Stimulated activated CD8-positive, alpha-beta memory T cell treated with anti-CD3 and anti-CD28 coated beads, Interleukin-2, amount 100 ng/mL, for 1 hour (primary cell): ENCODE measurements around the gene ZFP3.
"Not testable (repeated sequence)": the region's sequence is repeated elsewhere in the genome, so short reads cannot be mapped to it uniquely, and the experiment has no call there.

Experiments used
- DNase-seq, 2 donors: peaks; one replicate each; pipeline ENCODE4 v3.0.0-alpha.2; 2020; ENCODE audit warnings: low read depth in 2 of 2

The ZFP3 gene

DNA sequence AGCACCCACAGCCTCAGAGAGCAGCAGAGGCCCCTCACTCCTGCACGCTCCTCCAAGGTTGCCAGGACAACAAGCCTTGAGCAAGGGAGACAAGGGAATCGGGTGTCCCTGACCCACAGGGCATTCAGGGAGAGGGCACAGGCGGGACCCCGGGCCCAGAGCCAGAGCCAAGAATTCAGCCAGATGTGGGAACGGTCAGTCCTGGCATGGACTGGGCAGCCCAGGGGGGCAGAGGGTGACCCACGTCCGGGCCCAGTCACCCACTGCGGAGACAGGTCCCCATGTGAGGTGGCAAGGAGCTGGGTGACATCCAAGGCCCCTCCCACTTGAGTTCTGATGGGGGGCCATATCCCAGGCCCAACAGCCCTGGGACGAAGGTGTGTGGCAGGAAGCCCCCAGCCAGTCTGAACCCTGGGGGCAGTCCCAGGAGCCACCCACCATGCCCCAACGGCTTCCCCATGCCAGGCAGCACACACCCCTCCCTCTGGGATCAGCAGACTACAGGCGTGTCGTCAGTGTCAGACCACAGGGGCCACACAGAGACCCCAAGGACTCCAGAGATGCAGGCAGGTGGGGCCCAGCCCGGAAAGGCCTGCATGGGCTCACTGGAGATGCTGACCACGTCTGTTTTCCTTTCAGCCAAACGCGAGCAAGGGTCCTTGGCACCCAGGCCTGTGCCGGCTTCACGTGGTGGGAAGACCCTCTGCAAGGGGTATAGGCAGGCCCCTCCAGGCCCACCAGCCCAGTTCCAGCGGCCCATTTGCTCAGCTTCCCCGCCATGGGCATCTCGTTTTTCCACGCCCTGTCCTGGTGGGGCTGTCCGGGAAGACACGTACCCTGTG, 60.6 kb downstream of the ZFP3 start:
- DNase-seq, result no peak

DNA sequence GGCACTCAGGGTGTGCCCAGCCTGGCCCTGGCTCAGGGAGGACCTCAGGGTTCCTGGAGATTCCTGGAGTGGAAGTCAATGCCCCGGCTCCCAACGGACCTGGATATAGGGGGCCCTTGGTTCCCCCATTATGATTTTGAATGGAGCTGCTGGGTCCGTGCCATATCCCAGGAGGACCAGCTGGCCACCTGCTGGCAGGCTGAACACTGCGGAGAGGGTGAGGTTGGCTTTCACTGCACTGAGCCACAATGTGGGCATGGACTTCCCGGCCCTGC, 61.1 kb downstream of the ZFP3 start:
- DNase-seq, result no peak

DNA sequence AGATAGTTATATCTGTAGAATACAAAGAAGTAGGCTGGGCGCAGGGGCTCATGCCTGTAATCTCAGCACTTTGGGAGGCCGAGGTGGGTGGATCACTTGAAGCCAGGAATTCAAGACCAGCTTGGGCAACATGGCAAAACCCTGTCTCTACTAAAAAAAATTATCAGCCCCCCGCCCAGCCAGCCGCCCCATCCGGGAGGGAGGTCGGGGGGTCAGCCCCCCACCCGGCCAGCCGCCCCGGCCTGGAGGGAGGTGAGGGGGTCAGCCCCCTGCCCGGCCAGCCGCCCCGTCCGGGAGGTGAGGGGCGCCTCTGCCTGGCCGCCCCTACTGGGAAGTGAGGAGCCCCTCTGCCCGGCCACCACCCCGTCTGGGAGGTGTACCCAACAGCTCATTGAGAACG, 64.6 kb downstream of the ZFP3 start:
- not testable (repeated sequence) for DNase-seq
